ENCODE results near the gene CDON. TPM values are rescaled to one million over a fixed set of nuclear protein-coding genes. Genes with fewer than 3 reads are reported as not detected.

CDON gene
- total RNA-seq, 1 experiment from 2014 or later, result 17.2 TPM

DNA sequence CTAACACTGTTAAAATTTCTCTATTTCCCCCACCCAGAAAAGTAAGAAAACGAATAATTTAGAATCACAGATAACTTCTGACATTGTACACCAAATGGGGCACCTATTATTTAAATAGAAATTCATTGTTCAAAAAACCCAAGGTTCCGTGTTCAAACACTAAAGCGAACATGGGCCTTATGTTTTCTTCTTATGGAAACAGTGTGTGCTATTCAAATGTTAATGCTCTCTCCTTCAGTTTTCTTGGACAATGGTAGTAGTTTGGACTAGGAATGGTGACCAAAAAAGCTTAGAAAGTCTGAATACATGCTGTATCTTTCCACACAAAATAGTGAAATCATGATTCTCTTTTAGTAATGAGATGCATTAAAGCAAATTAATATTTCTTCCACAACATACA lies 83.2 kb downstream of the CDON start:
- Mint-ChIP-seq H3K27ac (peak overlapping the region in 1 of 3 experiments; percentile 38; a peak in 1 of 7 replicates), H3K4me3 (no peak overlapping the region), H3K27me3 (ENCODE audit: low read depth) (no peaks in the 10 kb centered on the region), H3K9me3 (no peaks in the 10 kb centered on the region), H3K36me3 (ENCODE audit: insufficient read depth in 1 of 3, low read depth in 3 of 3) (peaks cover 0 to 12% (median 4%) of the 10 kb centered on the region in 3 experiments; a peak in 5 of 7 replicates), H3K4me1 (peaks cover 20 to 25% of the 10 kb centered on the region in 2 experiments)
- H4K8ac ChIP-seq (replicated peaks; ENCODE audit: insufficient read length, low read depth, low read length), result no peak overlapping the region
- H3K23me2 ChIP-seq (ENCODE audit: insufficient read length, low read depth, low read length, poor library complexity, severe bottlenecking), result no peaks in the 10 kb centered on the region
- DNase-seq, result no peak
- H4K91ac ChIP-seq (ENCODE audit: insufficient read length, low read depth, low read length), result no peak overlapping the region
- no peaks in the 10 kb centered on the region for H3K79me2 ChIP-seq (ENCODE audit: insufficient read depth, low read length)
- no peak overlapping the region for H3K27ac ChIP-seq (ENCODE audit: insufficient read length, low read depth, low read length)
- no peak overlapping the region for H3K4ac ChIP-seq (ENCODE audit: low read depth, low read length)
- H3K56ac ChIP-seq (ENCODE audit: insufficient read length, low read depth, low read length), result no peak overlapping the region
- no peak overlapping the region for H2AFZ ChIP-seq (ENCODE audit: low read length)
- no peaks in the 10 kb centered on the region for H4K20me1 ChIP-seq (ENCODE audit: control insufficient read depth, insufficient read depth, insufficient read length)
- H2BK20ac ChIP-seq (ENCODE audit: low read depth, low read length, poor library complexity, severe bottlenecking), result no peak overlapping the region
- H3K27me3 ChIP-seq (ENCODE audit: insufficient read depth, low read length), result no peaks in the 10 kb centered on the region
- H2BK15ac ChIP-seq (ENCODE audit: low read depth, low read length), result no peak overlapping the region
- H2AK5ac ChIP-seq (ENCODE audit: insufficient read length, low read length), result no peak overlapping the region
- no peak overlapping the region for H3K23ac ChIP-seq (ENCODE audit: insufficient read length, low read depth, low read length)
- no peak overlapping the region for H3K18ac ChIP-seq (ENCODE audit: insufficient read length, low read depth, low read length)
- no peak overlapping the region for H2BK120ac ChIP-seq (ENCODE audit: low read depth, low read length, poor library complexity, severe bottlenecking)
- H2BK5ac ChIP-seq (ENCODE audit: insufficient read length, low read length), result no peak overlapping the region
- no peak overlapping the region for H3K9ac ChIP-seq (ENCODE audit: extremely low read depth, insufficient read length, low read length)
- H4K5ac ChIP-seq (ENCODE audit: insufficient read length, low read depth, low read length), result no peak overlapping the region
- H3K14ac ChIP-seq (ENCODE audit: insufficient read depth, low read length), result no peak overlapping the region
- no peaks in the 10 kb centered on the region for H3K79me1 ChIP-seq (ENCODE audit: insufficient read depth, low read depth, low read length, poor library complexity, severe bottlenecking)
- no peaks in the 10 kb centered on the region for H3K9me3 ChIP-seq (ENCODE audit: control insufficient read depth, low read depth, low read length)
- no peak overlapping the region for H3K4me2 ChIP-seq (ENCODE audit: insufficient read depth, insufficient read length, low read length)
- no CpG with 5 or more reads among the region's 3 CpGs for WGBS (ENCODE audit: extremely low coverage, insufficient read length, low lambda C conversion rate)
- TF ChIP-seq, protein P1, sequence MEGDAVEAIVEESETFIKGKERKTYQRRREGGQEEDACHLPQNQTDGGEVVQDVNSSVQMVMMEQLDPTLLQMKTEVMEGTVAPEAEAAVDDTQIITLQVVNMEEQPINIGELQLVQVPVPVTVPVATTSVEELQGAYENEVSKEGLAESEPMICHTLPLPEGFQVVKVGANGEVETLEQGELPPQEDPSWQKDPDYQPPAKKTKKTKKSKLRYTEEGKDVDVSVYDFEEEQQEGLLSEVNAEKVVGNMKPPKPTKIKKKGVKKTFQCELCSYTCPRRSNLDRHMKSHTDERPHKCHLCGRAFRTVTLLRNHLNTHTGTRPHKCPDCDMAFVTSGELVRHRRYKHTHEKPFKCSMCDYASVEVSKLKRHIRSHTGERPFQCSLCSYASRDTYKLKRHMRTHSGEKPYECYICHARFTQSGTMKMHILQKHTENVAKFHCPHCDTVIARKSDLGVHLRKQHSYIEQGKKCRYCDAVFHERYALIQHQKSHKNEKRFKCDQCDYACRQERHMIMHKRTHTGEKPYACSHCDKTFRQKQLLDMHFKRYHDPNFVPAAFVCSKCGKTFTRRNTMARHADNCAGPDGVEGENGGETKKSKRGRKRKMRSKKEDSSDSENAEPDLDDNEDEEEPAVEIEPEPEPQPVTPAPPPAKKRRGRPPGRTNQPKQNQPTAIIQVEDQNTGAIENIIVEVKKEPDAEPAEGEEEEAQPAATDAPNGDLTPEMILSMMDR (conservative IDR thresholded peaks at IDR 0.05), result no peak
- H3T11ph ChIP-seq (ENCODE audit: low read length), result no peak overlapping the region
- peaks cover 4% of the 10 kb centered on the region; the same call in 1 of the 2 replicates for H3K4me1 ChIP-seq (ENCODE audit: insufficient read depth, low read length)
- no peak overlapping the region for H2BK12ac ChIP-seq (ENCODE audit: insufficient read length, low read depth, low read length)

Data from H9 (cell line).